Neural progenitor cell (in vitro differentiated cells): Measurements from ENCODE around the gene CHMP1A. TPM values are rescaled to one million over a fixed set of nuclear protein-coding genes. Genes with fewer than 3 reads are reported as not detected.
"Not testable (repeated sequence)": the region's sequence is repeated elsewhere in the genome, so short reads cannot be mapped to it uniquely, and the experiment has no call there.

Experiments used
- DNase-seq: peaks from one replicate; pipeline ENCODE4 v3.0.0-alpha.2; 2016; ENCODE audit warnings: low spot score
- H2AFZ ChIP-seq: fragments of 200-600 bp; sonication (generic); replicated peaks from 2 replicates; pipeline ENCODE4 v1.6.1; 2016; ENCODE audit warnings: antibody characterized with exemption
- H3F3A ChIP-seq: fragments of 200-600 bp; sonication (generic); 2 replicates; pipeline ENCODE4 v1.6.1; 2016; ENCODE audit warnings: antibody characterized with exemption, low read depth
- H3K27ac ChIP-seq: fragments of 200-600 bp; sonication (generic); 2 replicates; pipeline ENCODE4 v1.5.1; 2016; ENCODE audit warnings: mild to moderate bottlenecking
- H3K27me3 ChIP-seq: fragments of 200-600 bp; sonication (generic); 2 replicates; pipeline ENCODE4 v1.6.1; 2016; ENCODE audit warnings: mild to moderate bottlenecking, moderate library complexity
- H3K36me3 ChIP-seq: fragments of 200-600 bp; sonication (generic); 2 replicates; pipeline ENCODE4 v1.5.1; 2016
- H3K4me1 ChIP-seq: fragments of 200-600 bp; sonication (generic); 2 replicates; pipeline ENCODE4 v1.6.1; 2016; ENCODE audit warnings: mixed run types
- H3K4me2 ChIP-seq: fragments of 200-600 bp; sonication (generic); 2 replicates; pipeline ENCODE4 v1.6.1; 2016
- H3K4me3 ChIP-seq: fragments of 200-600 bp; sonication (generic); 2 replicates; pipeline ENCODE4 v1.5.1; 2016
- H3K79me2 ChIP-seq: fragments of 200-600 bp; sonication (generic); 2 replicates; pipeline ENCODE4 v1.6.1; 2016; ENCODE audit warnings: low read depth
- H3K9ac ChIP-seq: fragments of 200-600 bp; sonication (generic); 2 replicates; pipeline ENCODE4 v1.6.1; 2016
- H3K9me3 ChIP-seq: fragments of 200-600 bp; sonication (generic); 2 replicates; pipeline ENCODE4 v1.5.1; 2016; ENCODE audit warnings: low read depth
- H4K20me1 ChIP-seq: fragments of 200-600 bp; sonication (generic); 2 replicates; pipeline ENCODE4 v1.6.1; 2016; ENCODE audit warnings: low read depth
- H3K27ac Mint-ChIP-seq: 3 replicates; pipeline ENCODE4 v1.8.0; 2021; ENCODE audit warnings: mixed read lengths
- H3K27me3 Mint-ChIP-seq: 2 replicates; pipeline ENCODE4 v1.8.0; 2022; ENCODE audit warnings: low read depth, mild to moderate bottlenecking, inconsistent platforms, moderate library complexity, mixed read lengths; ENCODE audit not compliant: insufficient read depth
- H3K36me3 Mint-ChIP-seq: 3 replicates; pipeline ENCODE4 v1.8.0; 2021; ENCODE audit warnings: mixed read lengths
- H3K4me1 Mint-ChIP-seq: 3 replicates; pipeline ENCODE4 v1.8.0; 2021; ENCODE audit warnings: mixed read lengths
- H3K4me3 Mint-ChIP-seq: 3 replicates; pipeline ENCODE4 v1.8.0; 2021; ENCODE audit warnings: mild to moderate bottlenecking, moderate library complexity, mixed read lengths
- H3K9me3 Mint-ChIP-seq: 3 replicates; pipeline ENCODE4 v1.8.0; 2020; ENCODE audit warnings: mixed read lengths
- EZH2 ChIP-seq: fragments of 200-600 bp; sonication (generic); IDR thresholded peaks from 2 replicates; pipeline ENCODE4 v1.6.1; 2017; ENCODE audit warnings: antibody characterized with exemption, mild to moderate bottlenecking, moderate library complexity
- EZH2phosphoT487 ChIP-seq: fragments of 200-600 bp; sonication (generic); IDR thresholded peaks from 2 replicates; pipeline ENCODE4 v1.6.1; 2017; ENCODE audit warnings: antibody characterized with exemption
- total RNA-seq: library from RNA; depleted of rRNA; stranded (reverse); fragments of >200 nt; gene quantifications from 2 replicates; pipeline ENCODE4 v1.2.3, GENCODE V29; 2015; ENCODE audit warnings: low replicate concordance
- TF ChIP-seq, protein P1 (sequence below): fragments of 200-600 bp; sonication (generic); IDR thresholded peaks from 2 replicates; pipeline ENCODE4 v1.5.1; 2017; ENCODE audit warnings: antibody characterized with exemption, mild to moderate bottlenecking

Gene CHMP1A
- total RNA-seq, 1 donor from 2014 or later = 34.6 TPM

DNA sequence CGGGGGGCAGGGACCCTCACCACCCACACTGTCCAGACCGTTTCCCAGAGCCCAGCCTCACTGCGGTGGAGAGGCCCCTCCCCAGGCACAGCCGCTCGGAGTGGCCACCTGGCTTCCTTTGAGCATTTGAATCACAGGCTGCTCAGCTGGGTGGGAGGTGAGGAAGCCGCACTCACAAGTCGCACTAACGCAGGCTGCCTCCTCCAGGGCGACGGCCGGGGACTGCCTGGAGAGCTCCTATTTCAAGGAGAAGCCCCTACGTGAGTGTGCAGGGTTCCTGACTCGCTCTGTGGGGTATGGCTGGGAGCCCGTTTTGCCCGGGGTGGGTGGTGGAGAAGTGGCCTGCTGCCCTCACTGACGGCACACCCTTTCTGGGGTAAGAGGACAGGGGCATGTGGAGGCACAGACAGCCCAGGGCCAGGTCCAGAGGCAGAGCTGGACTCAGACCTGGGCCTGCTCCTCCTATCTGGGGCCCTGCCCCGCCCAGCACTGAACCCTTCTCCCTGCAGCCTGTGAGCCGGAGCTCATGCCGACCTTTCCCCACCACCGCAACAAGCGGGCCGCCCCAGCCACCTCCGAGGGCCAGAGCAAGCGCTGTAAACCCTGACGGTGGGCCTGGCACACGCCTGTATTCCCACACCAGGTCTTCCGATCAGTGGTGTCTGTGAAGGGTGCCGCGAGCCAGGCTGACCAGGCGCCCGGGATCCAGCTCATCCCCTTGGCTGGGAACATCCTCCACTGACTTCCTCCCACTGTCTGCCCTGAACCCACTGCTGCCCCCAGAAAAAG is 37.8 kb upstream of the CHMP1A start:
- no peak overlapping the region for H3K4me3 ChIP-seq
- Mint-ChIP-seq H3K36me3 (peaks cover 10% of the 10 kb centered on the region), H3K27me3 (peaks cover 18% of the 10 kb centered on the region), H3K4me1 (peaks cover 15% of the 10 kb centered on the region), H3K27ac (no peak overlapping the region), H3K9me3 (no peaks in the 10 kb centered on the region), H3K4me3 (peak overlapping the region; percentile 35)
- H2AFZ ChIP-seq = no peak overlapping the region
- H3F3A ChIP-seq = peaks cover 15% of the 10 kb centered on the region
- no peaks in the 10 kb centered on the region for H3K36me3 ChIP-seq
- H4K20me1 ChIP-seq = peaks cover 8% of the 10 kb centered on the region
- no peak for DNase-seq
- no peak overlapping the region for H3K9ac ChIP-seq
- H3K4me1 ChIP-seq = peaks cover 4% of the 10 kb centered on the region
- no peaks in the 10 kb centered on the region for H3K9me3 ChIP-seq
- H3K27me3 ChIP-seq = no peaks in the 10 kb centered on the region
- no peak for TF ChIP-seq EZH2phosphoT487
- TF ChIP-seq, protein P1, sequence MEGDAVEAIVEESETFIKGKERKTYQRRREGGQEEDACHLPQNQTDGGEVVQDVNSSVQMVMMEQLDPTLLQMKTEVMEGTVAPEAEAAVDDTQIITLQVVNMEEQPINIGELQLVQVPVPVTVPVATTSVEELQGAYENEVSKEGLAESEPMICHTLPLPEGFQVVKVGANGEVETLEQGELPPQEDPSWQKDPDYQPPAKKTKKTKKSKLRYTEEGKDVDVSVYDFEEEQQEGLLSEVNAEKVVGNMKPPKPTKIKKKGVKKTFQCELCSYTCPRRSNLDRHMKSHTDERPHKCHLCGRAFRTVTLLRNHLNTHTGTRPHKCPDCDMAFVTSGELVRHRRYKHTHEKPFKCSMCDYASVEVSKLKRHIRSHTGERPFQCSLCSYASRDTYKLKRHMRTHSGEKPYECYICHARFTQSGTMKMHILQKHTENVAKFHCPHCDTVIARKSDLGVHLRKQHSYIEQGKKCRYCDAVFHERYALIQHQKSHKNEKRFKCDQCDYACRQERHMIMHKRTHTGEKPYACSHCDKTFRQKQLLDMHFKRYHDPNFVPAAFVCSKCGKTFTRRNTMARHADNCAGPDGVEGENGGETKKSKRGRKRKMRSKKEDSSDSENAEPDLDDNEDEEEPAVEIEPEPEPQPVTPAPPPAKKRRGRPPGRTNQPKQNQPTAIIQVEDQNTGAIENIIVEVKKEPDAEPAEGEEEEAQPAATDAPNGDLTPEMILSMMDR = no peak
- no peak for TF ChIP-seq EZH2
- H3K27ac ChIP-seq = no peak overlapping the region
- H3K4me2 ChIP-seq = no peak overlapping the region
- H3K79me2 ChIP-seq = no peaks in the 10 kb centered on the region

DNA sequence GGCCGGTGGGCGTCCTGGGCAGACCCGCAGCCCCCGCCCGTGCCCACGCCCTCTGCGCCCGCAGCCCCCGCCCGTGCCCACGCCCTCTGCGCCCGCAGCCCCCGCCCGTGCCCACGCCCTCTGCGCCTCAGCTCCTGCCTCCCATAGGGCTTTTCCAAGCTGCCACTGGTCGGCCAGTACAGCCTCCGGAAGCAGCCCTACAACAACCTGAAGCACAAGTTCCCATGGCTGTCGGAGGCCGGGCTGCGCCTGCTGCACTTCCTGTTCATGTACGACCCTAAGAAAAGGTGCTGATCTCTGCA is 37.2 kb upstream of the CHMP1A start:
- not testable (repeated sequence) for DNase-seq, H3K27ac Mint-ChIP-seq
- peaks cover 14% of the 10 kb centered on the region for H3K36me3 Mint-ChIP-seq

DNA sequence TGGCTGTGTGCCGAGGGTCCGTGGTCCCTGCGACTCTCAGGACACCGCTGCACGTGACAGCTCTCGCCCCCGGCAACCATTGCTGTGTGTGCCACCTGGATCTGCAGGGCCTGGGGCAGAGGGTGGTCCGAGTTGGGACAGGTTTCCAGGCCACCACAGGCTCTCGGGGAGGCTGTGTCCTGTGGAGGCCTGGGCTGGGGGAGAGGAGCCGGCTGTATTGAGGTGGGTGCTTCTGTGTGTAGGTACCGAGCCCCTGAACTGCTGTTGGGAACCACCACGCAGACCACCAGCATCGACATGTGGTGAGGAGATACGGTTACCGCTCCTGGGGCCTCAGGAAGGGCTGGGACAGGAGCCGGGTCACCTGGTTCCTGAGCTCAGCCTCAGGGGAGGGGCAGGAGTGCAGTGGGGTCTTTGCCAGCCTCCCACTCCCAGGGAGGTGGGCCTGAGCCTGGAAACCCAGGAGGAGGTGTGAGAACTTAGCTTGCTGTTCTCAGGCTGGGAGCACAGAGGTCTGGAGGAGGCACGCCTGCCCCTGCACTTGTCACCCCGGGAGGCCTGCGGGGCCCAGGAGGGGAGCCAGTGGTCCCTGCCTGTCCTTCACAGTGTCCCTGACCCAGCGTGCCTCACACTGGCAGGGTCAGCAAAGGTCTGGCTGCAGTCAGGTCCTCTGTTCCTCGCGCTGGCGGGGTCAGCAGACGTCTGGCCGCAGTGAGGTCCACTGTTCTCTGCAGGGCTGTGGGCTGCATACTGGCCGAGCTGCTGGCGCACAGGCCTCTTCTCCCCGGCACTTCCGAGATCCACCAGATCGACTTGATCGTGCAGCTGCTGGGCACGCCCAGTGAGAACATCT is 36.6 kb upstream of the CHMP1A start:
- Mint-ChIP-seq H3K4me1 (peaks cover 5% of the 10 kb centered on the region), H3K27me3 (peaks cover 16% of the 10 kb centered on the region), H3K27ac (no peak overlapping the region), H3K36me3 (peaks cover 12% of the 10 kb centered on the region), H3K4me3 (no peak overlapping the region), H3K9me3 (no peaks in the 10 kb centered on the region)
- no peak overlapping the region for H3K4me2 ChIP-seq
- peaks cover 5% of the 10 kb centered on the region for H3F3A ChIP-seq
- H3K9ac ChIP-seq = no peak overlapping the region
- H3K27me3 ChIP-seq = no peaks in the 10 kb centered on the region
- TF ChIP-seq EZH2phosphoT487 = no peak
- H3K27ac ChIP-seq = no peak overlapping the region
- no peaks in the 10 kb centered on the region for H3K36me3 ChIP-seq
- H3K79me2 ChIP-seq = peaks cover 10% of the 10 kb centered on the region
- no peak for DNase-seq
- H3K4me1 ChIP-seq = no peaks in the 10 kb centered on the region
- no peaks in the 10 kb centered on the region for H3K9me3 ChIP-seq
- peaks cover under 1% of the 10 kb centered on the region for H4K20me1 ChIP-seq
- H2AFZ ChIP-seq = no peak overlapping the region
- H3K4me3 ChIP-seq = no peak overlapping the region

More for the DNA sequence above, 37.2 kb upstream of the CHMP1A start:
- H3K4me3 ChIP-seq, H3K9me3 Mint-ChIP-seq, H3K27me3 ChIP-seq, H3K36me3 ChIP-seq, H3K4me1 Mint-ChIP-seq, H3K9ac ChIP-seq, H3K79me2 ChIP-seq, H3K4me1 ChIP-seq, H4K20me1 ChIP-seq, H3K27ac ChIP-seq, H3K4me2 ChIP-seq, H2AFZ ChIP-seq, H3K9me3 ChIP-seq: not testable (repeated sequence)
- peaks cover 17% of the 10 kb centered on the region for H3K27me3 Mint-ChIP-seq
- peak overlapping the region; percentile 35 for H3K4me3 Mint-ChIP-seq
- H3F3A ChIP-seq = peaks cover 11% of the 10 kb centered on the region

DNA sequence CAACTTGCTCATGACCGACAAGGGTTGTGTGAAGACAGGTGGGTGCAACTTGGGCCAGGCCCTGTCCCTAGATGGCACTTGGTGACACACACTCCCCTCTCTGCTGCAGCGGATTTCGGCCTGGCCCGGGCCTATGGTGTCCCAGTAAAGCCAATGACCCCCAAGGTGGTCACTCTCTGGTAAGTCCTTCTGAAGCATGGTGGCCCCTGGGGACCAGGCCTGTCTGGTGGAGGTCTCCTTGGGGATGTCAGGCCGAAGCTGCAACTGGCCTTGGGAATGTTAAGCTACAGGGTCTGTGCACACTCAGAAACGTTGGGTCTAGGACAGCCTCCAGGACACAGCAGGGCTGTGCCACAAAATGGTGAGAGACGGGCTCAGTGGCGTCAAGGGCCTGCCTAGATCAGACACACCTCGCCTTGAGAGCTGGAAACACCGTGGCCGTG is 35.8 kb upstream of the CHMP1A start:
- no peak overlapping the region for H2AFZ ChIP-seq
- H3K4me2 ChIP-seq = no peak overlapping the region
- H3K4me3 ChIP-seq = no peak overlapping the region
- H3K27me3 ChIP-seq = no peaks in the 10 kb centered on the region
- peaks cover 14% of the 10 kb centered on the region for H3K27me3 Mint-ChIP-seq
- no peak for DNase-seq
- peaks cover 10% of the 10 kb centered on the region for H3K36me3 Mint-ChIP-seq
- H3K36me3 ChIP-seq = no peaks in the 10 kb centered on the region
- H3K9me3 ChIP-seq = no peaks in the 10 kb centered on the region
- H4K20me1 ChIP-seq = no peaks in the 10 kb centered on the region
- no peak overlapping the region for H3K27ac Mint-ChIP-seq
- no peak overlapping the region for H3K4me3 Mint-ChIP-seq
- no peaks in the 10 kb centered on the region for H3K4me1 ChIP-seq
- peaks cover 17% of the 10 kb centered on the region for H3K79me2 ChIP-seq
- no peak overlapping the region for H3K9ac ChIP-seq
- H3K4me1 Mint-ChIP-seq = peaks cover 2% of the 10 kb centered on the region
- H3K27ac ChIP-seq = no peak overlapping the region
- no peaks in the 10 kb centered on the region for H3K9me3 Mint-ChIP-seq
- no peaks in the 10 kb centered on the region for H3F3A ChIP-seq
- TF ChIP-seq, protein P1 = no peak
- TF ChIP-seq EZH2phosphoT487 (no peak), EZH2 (no peak)
